ENCODE results near the gene KIF20B.

KIF20B gene

GRCh38 chr10:89679986-89680385 is 21.4 kb upstream of the KIF20B start:
- TF ChIP-seq, protein P1, sequence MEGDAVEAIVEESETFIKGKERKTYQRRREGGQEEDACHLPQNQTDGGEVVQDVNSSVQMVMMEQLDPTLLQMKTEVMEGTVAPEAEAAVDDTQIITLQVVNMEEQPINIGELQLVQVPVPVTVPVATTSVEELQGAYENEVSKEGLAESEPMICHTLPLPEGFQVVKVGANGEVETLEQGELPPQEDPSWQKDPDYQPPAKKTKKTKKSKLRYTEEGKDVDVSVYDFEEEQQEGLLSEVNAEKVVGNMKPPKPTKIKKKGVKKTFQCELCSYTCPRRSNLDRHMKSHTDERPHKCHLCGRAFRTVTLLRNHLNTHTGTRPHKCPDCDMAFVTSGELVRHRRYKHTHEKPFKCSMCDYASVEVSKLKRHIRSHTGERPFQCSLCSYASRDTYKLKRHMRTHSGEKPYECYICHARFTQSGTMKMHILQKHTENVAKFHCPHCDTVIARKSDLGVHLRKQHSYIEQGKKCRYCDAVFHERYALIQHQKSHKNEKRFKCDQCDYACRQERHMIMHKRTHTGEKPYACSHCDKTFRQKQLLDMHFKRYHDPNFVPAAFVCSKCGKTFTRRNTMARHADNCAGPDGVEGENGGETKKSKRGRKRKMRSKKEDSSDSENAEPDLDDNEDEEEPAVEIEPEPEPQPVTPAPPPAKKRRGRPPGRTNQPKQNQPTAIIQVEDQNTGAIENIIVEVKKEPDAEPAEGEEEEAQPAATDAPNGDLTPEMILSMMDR (IDR thresholded peaks at IDR 0.05; ENCODE audit: insufficient read depth, low read length, poor library complexity, severe bottlenecking): no peak
- no peaks in the 10 kb centered on the region for H3K36me3 ChIP-seq (ENCODE audit: control insufficient read depth, insufficient read depth, low read length)
- no peaks in the 10 kb centered on the region for H3K27me3 ChIP-seq (replicated peaks; ENCODE audit: control insufficient read depth, insufficient read depth, low read length)
- no peak for DNase-seq (ENCODE audit: extremely low read depth, insufficient read length)
- H3K4me3 ChIP-seq (replicated peaks; ENCODE audit: low read depth, low read length): no peak overlapping the region

DNA sequence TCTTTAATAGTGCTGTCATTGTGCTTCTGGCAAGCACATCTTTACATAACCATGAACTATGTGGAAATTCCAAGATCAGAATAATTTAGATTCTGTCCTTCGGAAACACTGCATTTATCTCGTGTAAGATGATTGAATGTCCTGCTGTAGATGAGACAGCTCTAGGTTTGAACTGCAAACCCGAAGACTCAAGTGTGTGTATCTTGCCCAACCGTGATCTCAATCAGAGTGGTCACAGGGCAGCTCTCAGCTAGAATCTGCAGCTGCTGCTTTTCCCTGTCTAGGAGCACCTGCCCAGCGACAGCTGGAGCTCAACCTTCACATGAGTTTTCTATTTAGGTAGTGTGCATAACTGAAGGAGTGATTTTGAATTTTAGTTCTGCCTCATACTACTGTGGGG is 17.5 kb upstream of the KIF20B start:
- no peaks in the 10 kb centered on the region for H3K27me3 ChIP-seq (replicated peaks; ENCODE audit: control insufficient read depth, insufficient read depth, low read length)
- TF ChIP-seq, protein P1 (IDR thresholded peaks at IDR 0.05; ENCODE audit: insufficient read depth, low read length, poor library complexity, severe bottlenecking): no peak
- no peak overlapping the region for H3K4me3 ChIP-seq (replicated peaks; ENCODE audit: low read depth, low read length)
- DNase-seq (ENCODE audit: extremely low read depth, insufficient read length): no peak
- H3K36me3 ChIP-seq (ENCODE audit: control insufficient read depth, insufficient read depth, low read length): no peaks in the 10 kb centered on the region

DNA sequence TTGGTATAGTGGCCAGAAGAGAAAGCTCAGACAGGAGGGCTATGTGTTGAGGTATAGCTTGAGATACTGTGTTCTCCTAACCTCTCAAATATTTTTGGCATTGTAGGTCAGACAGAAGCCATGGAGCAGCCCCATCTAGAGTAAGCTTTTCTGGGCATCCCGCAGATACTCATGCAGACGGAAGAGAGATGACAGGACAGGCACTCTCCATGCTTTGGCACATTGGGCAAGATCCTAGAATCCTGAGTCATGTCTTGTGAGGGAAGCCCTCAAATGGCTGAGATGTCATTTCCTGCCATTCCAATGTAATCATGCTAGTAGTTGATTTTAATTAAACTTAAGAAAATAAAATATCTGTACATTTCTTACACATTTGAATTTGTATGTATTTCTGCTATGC is 16.8 kb upstream of the KIF20B start:
- DNase-seq (ENCODE audit: extremely low read depth, insufficient read length): no peak
- TF ChIP-seq, protein P1 (IDR thresholded peaks at IDR 0.05; ENCODE audit: insufficient read depth, low read length, poor library complexity, severe bottlenecking): no peak
- H3K27me3 ChIP-seq (replicated peaks; ENCODE audit: control insufficient read depth, insufficient read depth, low read length): no peaks in the 10 kb centered on the region

GRCh38 chr10:89685936-89686335 is 15.5 kb upstream of the KIF20B start:
- TF ChIP-seq, protein P1 (IDR thresholded peaks at IDR 0.05; ENCODE audit: insufficient read depth, low read length, poor library complexity, severe bottlenecking): no peak
- DNase-seq (ENCODE audit: extremely low read depth, insufficient read length): no peak
- no peaks in the 10 kb centered on the region for H3K36me3 ChIP-seq (ENCODE audit: control insufficient read depth, insufficient read depth, low read length)
- no peaks in the 10 kb centered on the region for H3K27me3 ChIP-seq (replicated peaks; ENCODE audit: control insufficient read depth, insufficient read depth, low read length)
- no peak overlapping the region for H3K4me3 ChIP-seq (replicated peaks; ENCODE audit: low read depth, low read length)

More for the DNA sequence above, 16.8 kb upstream of the KIF20B start:
- H3K36me3 ChIP-seq (ENCODE audit: control insufficient read depth, insufficient read depth, low read length): no peaks in the 10 kb centered on the region
- no peak overlapping the region for H3K4me3 ChIP-seq (replicated peaks; ENCODE audit: low read depth, low read length)

GRCh38 chr10:89690027-89690426 is 11.4 kb upstream of the KIF20B start:
- no peak for DNase-seq (ENCODE audit: extremely low read depth, insufficient read length)
- H3K27me3 ChIP-seq (replicated peaks; ENCODE audit: control insufficient read depth, insufficient read depth, low read length): no peaks in the 10 kb centered on the region
- H3K4me3 ChIP-seq (replicated peaks; ENCODE audit: low read depth, low read length): no peak overlapping the region
- H3K36me3 ChIP-seq (ENCODE audit: control insufficient read depth, insufficient read depth, low read length): no peaks in the 10 kb centered on the region
- TF ChIP-seq, protein P1 (IDR thresholded peaks at IDR 0.05; ENCODE audit: insufficient read depth, low read length, poor library complexity, severe bottlenecking): no peak

GRCh38 chr10:89692416-89692815 is 9.0 kb upstream of the KIF20B start:
- Histone ChIP-seq H3K36me3 (ENCODE audit: control insufficient read depth, insufficient read depth, low read length) (no peaks in the 10 kb centered on the region), H3K27me3 (replicated peaks; ENCODE audit: control insufficient read depth, insufficient read depth, low read length) (no peaks in the 10 kb centered on the region), H3K4me3 (replicated peaks; ENCODE audit: low read depth, low read length) (no peak overlapping the region)
- DNase-seq (ENCODE audit: extremely low read depth, insufficient read length): no peak
- TF ChIP-seq, protein P1 (IDR thresholded peaks at IDR 0.05; ENCODE audit: insufficient read depth, low read length, poor library complexity, severe bottlenecking): no peak
